Adrenal gland (tissue), 12 donors: ENCODE measurements around the gene HIP1. TPM values are rescaled to one million over a fixed set of nuclear protein-coding genes. Genes with fewer than 3 reads are reported as not detected.

Experiments used
- DNase-seq, 7 donors: peaks; one replicate each; pipeline ENCODE4 v3.0.0-alpha.2; 2019 to 2020
- H3K27ac ChIP-seq, 5 donors: fragments of 200-600 bp; sonication (generic) in 4 of 5; 1 replicate in 3 of 5; 2 replicates in 2 of 5; pipeline versions ENCODE4 v1.5.1 to v1.8.0; 2016 to 2020; ENCODE audit warnings: mild to moderate bottlenecking in 1 of 5
- H3K27me3 ChIP-seq: fragments of 200-600 bp; 2 replicates; pipeline ENCODE4 v1.8.0; 2021
- H3K36me3 ChIP-seq, 2 donors: fragments of 200-600 bp; replicated peaks in 1 of 2; 1 replicate in 1 of 2; 2 replicates in 1 of 2; pipeline versions ENCODE4 v1.5.1 to v1.8.0; 2018 to 2022
- H3K4me1 ChIP-seq, 2 donors: fragments of 200-600 bp; replicated peaks in 1 of 2; 1 replicate in 1 of 2; 2 replicates in 1 of 2; pipeline versions ENCODE4 v1.5.1 to v1.8.0; 2018 to 2021
- H3K4me3 ChIP-seq, 4 donors: fragments of 200-600 bp; sonication (generic) in 3 of 4; one replicate each; pipeline ENCODE4 v1.5.1; 2016 to 2018
- H3K9me3 ChIP-seq, 3 donors: fragments of 200-600 bp; sonication (generic) in 1 of 3; replicated peaks in 1 of 3; 1 replicate in 2 of 3; 2 replicates in 1 of 3; pipeline versions ENCODE4 v1.5.1 to v1.8.0; 2016 to 2021
- CTCF ChIP-seq, 6 experiments: fragments of 450-650 bp in 4 of 6; fragments of 200-600 bp in 2 of 6; sonication (generic) in 1 of 6; IDR thresholded peaks; 1 replicate in 5 of 6; 2 replicates in 1 of 6; pipeline versions ENCODE4 v1.5.1 to v1.8.0; 2016 to 2021; ENCODE audit warnings: antibody characterized with exemption in 6 of 6, mild to moderate bottlenecking in 2 of 6, moderate library complexity in 1 of 6
- POLR2A ChIP-seq, 2 donors: fragments of 450-650 bp; IDR thresholded peaks; one replicate each; pipeline ENCODE4 v1.6.1; 2017; ENCODE audit warnings: antibody characterized with exemption in 2 of 2, mild to moderate bottlenecking in 2 of 2, moderate library complexity in 1 of 2
- WGBS, 4 donors: extraction: QIAGEN DNeasy Blood & Tissue Kit in 2 of 4; methylation state at CpG; one replicate each; pipeline versions ENCODE4 v1.1.5 to v1.1.7; 2013 to 2017; 5-methylcytosine and 5-hydroxymethylcytosine counted together
- intact Hi-C, 2 donors: fragments of 100-400 bp; cut with DNase I; formaldehyde crosslinking; loops; one replicate each; pipeline versions ENCODE4 v1.14.1 to v1.15.0; 2022 to 2023
- polyA plus RNA-seq, 3 donors: library from polyadenylated mRNA; stranded (reverse); fragments of 200-250 nt in 2 of 3; fragments of 350-450 nt in 1 of 3; fragmentation: Illumina TruSeq in 1 of 3; extraction: RNeasy Lipid Tissue Mini Kit (QIAGEN cat#74804) in 1 of 3; gene quantifications; one replicate each; pipeline ENCODE4 v1.2.3, GENCODE V29; 2013 to 2014
- total RNA-seq, 9 donors: library from RNA; depleted of rRNA in 4 of 9; stranded (reverse); fragments of >200 nt in 4 of 9; fragments of 120-200 nt in 1 of 9; fragmentation: NEBNext Ultra II Directional in 1 of 9; extraction: Animal tissue kit (Norgen Biotek cat#: 25700) in 1 of 9; gene quantifications; one replicate each; pipeline versions ENCODE4 v1.1.0 to v1.2.4, GENCODE V29; 2013 to 2023
- donor health status: healthy with polysubstance abuse.
- donor health status: Bipolar disorder and iron deficiency.
- donor health status: DM: yes; HTN: yes; CAD: no.
- donor health status: DM: no; HTN: no; CAD: no.
- donor health status: DM: no; HTN: no; CAD: no.
- donor health status: DM: yes; HTN: yes; CAD: no.

Gene HIP1
- total and polyA plus RNA-seq, 12 donors, result 5.9 to 48.9 (median 32.8) TPM

- intact Hi-C loops, result no loop called here
- no peaks in the 10 kb centered on the region for H3K4me1 ChIP-seq
- no peak overlapping the region for H3K4me3 ChIP-seq
- H3K36me3 ChIP-seq, result no peaks in the 10 kb centered on the region
- DNase-seq, result no peak
- 92 to 94% (median 93%) methylated on average over 4 of the region's 4 CpGs for WGBS, 4 donors
- TF ChIP-seq CTCF (IDR thresholded peaks at IDR 0.05), result no peak
- no peak for TF ChIP-seq POLR2A (IDR thresholded peaks at IDR 0.05)
- H3K27ac ChIP-seq, result no peak overlapping the region
- no peaks in the 10 kb centered on the region for H3K27me3 ChIP-seq
- no peaks in the 10 kb centered on the region for H3K9me3 ChIP-seq
Measured at GRCh38 chr7:75702515-75702914, 36.2 kb downstream of the HIP1 start.

GRCh38 chr7:75699993-75700392 is 38.7 kb downstream of the HIP1 start:
- Histone ChIP-seq H3K4me3 (no peak overlapping the region), H3K9me3 (no peaks in the 10 kb centered on the region), H3K4me1 (no peaks in the 10 kb centered on the region), H3K36me3 (no peaks in the 10 kb centered on the region), H3K27ac (no peak overlapping the region), H3K27me3 (no peaks in the 10 kb centered on the region)
- no peak for DNase-seq
- WGBS, 4 donors, result 91 to 96% (median 93%) methylated on average over 10 to 12 of the region's 12 CpGs
- no peak for TF ChIP-seq POLR2A (IDR thresholded peaks at IDR 0.05)
- TF ChIP-seq CTCF (IDR thresholded peaks at IDR 0.05), result no peak
- intact Hi-C loops, result no loop called here

GRCh38 chr7:75698358-75698757 is 40.4 kb downstream of the HIP1 start:
- no peak overlapping the region for H3K27ac ChIP-seq
- intact Hi-C loops, result no loop called here

GRCh38 chr7:75696263-75697037 is 42.3 kb downstream of the HIP1 start:
- intact Hi-C loops, result no loop called here
- no peak for DNase-seq
- TF ChIP-seq POLR2A (IDR thresholded peaks at IDR 0.05) (no peak), CTCF (IDR thresholded peaks at IDR 0.05) (no peak)
- H3K4me3 ChIP-seq, result no peak overlapping the region
- H3K36me3 ChIP-seq, result no peaks in the 10 kb centered on the region
- H3K4me1 ChIP-seq, result no peaks in the 10 kb centered on the region
- no peak overlapping the region for H3K27ac ChIP-seq
- no peaks in the 10 kb centered on the region for H3K9me3 ChIP-seq
- WGBS, 4 donors, result 84 to 89% (median 88%) methylated on average over 3 to 4 of the region's 4 CpGs
- H3K27me3 ChIP-seq, result no peaks in the 10 kb centered on the region

More at GRCh38 chr7:75698358-75698757, 40.4 kb downstream of the HIP1 start:
- H3K27me3 ChIP-seq, result no peaks in the 10 kb centered on the region
- no peaks in the 10 kb centered on the region for H3K36me3 ChIP-seq
- no peak overlapping the region for H3K4me3 ChIP-seq
- H3K9me3 ChIP-seq, result no peaks in the 10 kb centered on the region
- TF ChIP-seq POLR2A (IDR thresholded peaks at IDR 0.05) (no peak), CTCF (IDR thresholded peaks at IDR 0.05) (no peak)
- DNase-seq, result no peak
- no peaks in the 10 kb centered on the region for H3K4me1 ChIP-seq
